ENCODE measurements around the gene EFHD1. TPM values are rescaled to one million over a fixed set of nuclear protein-coding genes. Genes with fewer than 3 reads are reported as not detected.
A peak's percentile ranks its signal among the peaks of the same experiment; 100 is the strongest.

The EFHD1 gene
- total RNA-seq, 1 experiment from 2014 or later: 73.5 TPM

DNA sequence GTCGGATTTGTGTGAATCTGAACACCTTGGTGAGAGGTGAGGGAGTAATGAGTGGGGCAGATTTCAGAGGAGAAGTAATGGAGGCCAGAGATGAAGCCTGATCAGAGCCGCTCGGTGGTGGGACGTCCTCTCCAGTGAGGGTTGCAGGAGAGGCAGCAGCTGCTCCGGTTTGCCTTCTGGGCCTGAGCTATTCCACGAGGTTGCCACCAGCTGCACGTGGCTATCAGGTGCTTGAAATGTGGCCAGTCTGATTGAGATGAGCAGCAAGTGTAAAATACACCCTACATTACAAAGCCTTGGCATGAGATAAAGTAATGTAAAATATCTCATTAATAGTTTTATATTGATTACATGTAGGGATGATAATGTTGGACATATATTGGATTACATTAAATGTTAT lies 10.8 kb upstream of the EFHD1 start:
- no TSS peak for BruUV-seq (replicated peaks)
- in situ Hi-C loops (cut with HindIII; ENCODE audit: low pct_unique_long_range_greater_than_20kb, low sequenced_read_pairs): no loop called here
- POLR2A ChIA-PET: no interaction called here

GRCh38 chr2:232623768-232624765 lies 9.3 kb upstream of the EFHD1 start:
- intact Hi-C loops (cut with micrococcal nuclease; ENCODE audit: unreplicated experiment): no loop called here
- no TSS peak for BruUV-seq (replicated peaks)
- Histone ChIP-seq H3K4me3 (ENCODE audit: low read depth in 2 of 2, low read length in 2 of 2) (no peak overlapping the region), H3K27ac (ENCODE audit: low read length) (peak overlapping the region; percentile 52), H3K4me1 (ENCODE audit: control insufficient read depth, insufficient read depth, low read length) (peaks cover 23% of the 10 kb centered on the region), H3K9me3 (ENCODE audit: control insufficient read depth, insufficient read depth, low read depth, low read length) (no peaks in the 10 kb centered on the region), H3K27me3 (ENCODE audit: control insufficient read depth, insufficient read depth, low read length) (no peaks in the 10 kb centered on the region; the same call in 1 of the 2 replicates), H3K36me3 (ENCODE audit: control insufficient read depth, insufficient read depth, low read length) (no peaks in the 10 kb centered on the region)
- TF ChIP-seq SIN3A (IDR thresholded peaks at IDR 0.05; ENCODE audit: borderline replicate concordance, insufficient read depth, low read depth, low read length): no peak
- TF ChIP-seq POLR2AphosphoS5 (IDR thresholded peaks at IDR 0.05; ENCODE audit: low read depth, low read length): peak; percentile 74
- TF ChIP-seq TCF7L2 (IDR thresholded peaks at IDR 0.05; ENCODE audit: low read depth, low read length): peak; percentile 74
- TF ChIP-seq, protein P1, sequence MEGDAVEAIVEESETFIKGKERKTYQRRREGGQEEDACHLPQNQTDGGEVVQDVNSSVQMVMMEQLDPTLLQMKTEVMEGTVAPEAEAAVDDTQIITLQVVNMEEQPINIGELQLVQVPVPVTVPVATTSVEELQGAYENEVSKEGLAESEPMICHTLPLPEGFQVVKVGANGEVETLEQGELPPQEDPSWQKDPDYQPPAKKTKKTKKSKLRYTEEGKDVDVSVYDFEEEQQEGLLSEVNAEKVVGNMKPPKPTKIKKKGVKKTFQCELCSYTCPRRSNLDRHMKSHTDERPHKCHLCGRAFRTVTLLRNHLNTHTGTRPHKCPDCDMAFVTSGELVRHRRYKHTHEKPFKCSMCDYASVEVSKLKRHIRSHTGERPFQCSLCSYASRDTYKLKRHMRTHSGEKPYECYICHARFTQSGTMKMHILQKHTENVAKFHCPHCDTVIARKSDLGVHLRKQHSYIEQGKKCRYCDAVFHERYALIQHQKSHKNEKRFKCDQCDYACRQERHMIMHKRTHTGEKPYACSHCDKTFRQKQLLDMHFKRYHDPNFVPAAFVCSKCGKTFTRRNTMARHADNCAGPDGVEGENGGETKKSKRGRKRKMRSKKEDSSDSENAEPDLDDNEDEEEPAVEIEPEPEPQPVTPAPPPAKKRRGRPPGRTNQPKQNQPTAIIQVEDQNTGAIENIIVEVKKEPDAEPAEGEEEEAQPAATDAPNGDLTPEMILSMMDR (IDR thresholded peaks at IDR 0.05): no peak
- 0 out of 4 replicates have a peak, but pooled peaks of 1 of the 2 experiments have one; percentile 22 for TF ChIP-seq REST (IDR thresholded peaks at IDR 0.05; ENCODE audit: insufficient read depth in 1 of 2, low read depth in 2 of 2, low read length in 1 of 2)
- CTCF ChIA-PET: interaction anchor here (0.6 to 1.2 kb wide), 3 partner anchors 12 to 39 kb away, joined by 3 to 8 read pairs (median 3); no protein-coding TSS in a partner anchor
- DNase-seq (ENCODE audit: low read depth, low spot score) (no peak), ATAC-seq (peak; percentile 87)
- POLR2A ChIA-PET: interaction anchor here (0.6 to 0.7 kb wide), 3 partner anchors 35 to 386 kb away, joined by 3 to 9 read pairs (median 5); no protein-coding TSS in a partner anchor
- in situ Hi-C loops (cut with HindIII; ENCODE audit: low pct_unique_long_range_greater_than_20kb, low sequenced_read_pairs): no loop called here

More for the DNA sequence above, 10.8 kb upstream of the EFHD1 start:
- TF ChIP-seq, protein P1 (IDR thresholded peaks at IDR 0.05): no peak
- TF ChIP-seq REST (IDR thresholded peaks at IDR 0.05; ENCODE audit: insufficient read depth in 1 of 2, low read depth in 2 of 2, low read length in 1 of 2): no peak
- TF ChIP-seq SIN3A (IDR thresholded peaks at IDR 0.05; ENCODE audit: borderline replicate concordance, insufficient read depth, low read depth, low read length): no peak
- no peak for TF ChIP-seq TCF7L2 (IDR thresholded peaks at IDR 0.05; ENCODE audit: low read depth, low read length)
- TF ChIP-seq POLR2AphosphoS5 (IDR thresholded peaks at IDR 0.05; ENCODE audit: low read depth, low read length): no peak
- Histone ChIP-seq H3K27ac (ENCODE audit: low read length) (no peak overlapping the region), H3K36me3 (ENCODE audit: control insufficient read depth, insufficient read depth, low read length) (no peaks in the 10 kb centered on the region), H3K4me3 (ENCODE audit: low read depth in 2 of 2, low read length in 2 of 2) (no peak overlapping the region), H3K4me1 (ENCODE audit: control insufficient read depth, insufficient read depth, low read length) (peaks cover 23% of the 10 kb centered on the region), H3K9me3 (ENCODE audit: control insufficient read depth, insufficient read depth, low read depth, low read length) (no peaks in the 10 kb centered on the region), H3K27me3 (ENCODE audit: control insufficient read depth, insufficient read depth, low read length) (no peaks in the 10 kb centered on the region; the same call in 1 of the 2 replicates)
- DNase-seq (ENCODE audit: low read depth, low spot score) (no peak), ATAC-seq (no peak)
- intact Hi-C loops (cut with micrococcal nuclease; ENCODE audit: unreplicated experiment): no loop called here
- CTCF ChIA-PET: no interaction called here

All from Panc1 (cell line).